ENCODE measurements around the gene DENND2A.
"Not testable (repeated sequence)": the region's sequence is repeated elsewhere in the genome, so short reads cannot be mapped to it uniquely, and the experiment has no call there.

The DENND2A gene

GRCh38 chr7:140644761-140645160 is 4.1 kb upstream of the DENND2A start:
- DNase-seq: not testable (repeated sequence)

- no peak for DNase-seq
These were observed 2.8 kb upstream of the DENND2A start for GRCh38 chr7:140643416-140643815.

- no peak for DNase-seq
These were observed 1.0 kb upstream of the DENND2A start for GRCh38 chr7:140641524-140642195.

GRCh38 chr7:140640060-140640637 is 464 bp downstream of the DENND2A start:
- no peak for DNase-seq

GRCh38 chr7:140639366-140640053 is 1.1 kb downstream of the DENND2A start:
- no peak for DNase-seq

- peak; percentile 61 for DNase-seq
These were observed 2.3 kb downstream of the DENND2A start for GRCh38 chr7:140638173-140638791.

- no peak for DNase-seq
These were observed 3.2 kb downstream of the DENND2A start for GRCh38 chr7:140637400-140637799.

GRCh38 chr7:140635816-140636215 is 4.8 kb downstream of the DENND2A start:
- DNase-seq: no peak

- no peak for DNase-seq
These were observed 5.3 kb downstream of the DENND2A start for GRCh38 chr7:140635345-140635744.

- DNase-seq: no peak
These were observed 9.0 kb downstream of the DENND2A start for GRCh38 chr7:140631602-140632001.

GRCh38 chr7:140631021-140631420 is 9.6 kb downstream of the DENND2A start:
- DNase-seq: no peak

GRCh38 chr7:140625908-140626868 is 14.4 kb downstream of the DENND2A start:
- DNase-seq: peak; percentile 100

- not testable (repeated sequence) for DNase-seq
These were observed 15.4 kb downstream of the DENND2A start for GRCh38 chr7:140625192-140625558.

- no peak for DNase-seq
These were observed 16.0 kb downstream of the DENND2A start for GRCh38 chr7:140624392-140625191.

GRCh38 chr7:140623980-140624379 is 16.6 kb downstream of the DENND2A start:
- DNase-seq: no peak

- DNase-seq: peak; percentile 51
These were observed 19.1 kb downstream of the DENND2A start for GRCh38 chr7:140621401-140622021.

GRCh38 chr7:140619915-140620510 is 20.6 kb downstream of the DENND2A start:
- not testable (repeated sequence) for DNase-seq

GRCh38 chr7:140619176-140619575 is 21.4 kb downstream of the DENND2A start:
- no peak for DNase-seq

- DNase-seq: no peak
These were observed 22.3 kb downstream of the DENND2A start for GRCh38 chr7:140618306-140618705.

GRCh38 chr7:140617081-140617480 is 23.5 kb downstream of the DENND2A start:
- no peak for DNase-seq

GRCh38 chr7:140616328-140616727 is 24.3 kb downstream of the DENND2A start:
- DNase-seq: no peak

All from NCI-H226 (cell line).